ENCODE results near the gene MAP3K9.

The MAP3K9 gene

GRCh38 chr14:70692210-70692609 is 117.1 kb downstream of the MAP3K9 start:
- peak; percentile 64 for DNase-seq

- no peak for DNase-seq
Observed at GRCh38 chr14:70685474-70686197, 123.7 kb downstream of the MAP3K9 start.

- DNase-seq: no peak
Observed at GRCh38 chr14:70683983-70684382, 125.3 kb downstream of the MAP3K9 start.

GRCh38 chr14:70680748-70681147 is 128.6 kb downstream of the MAP3K9 start:
- DNase-seq: no peak

- no peak for DNase-seq
Observed at GRCh38 chr14:70677341-70677740, 132.0 kb downstream of the MAP3K9 start.

All from islet precursor cell (in vitro differentiated cells).